ENCODE data around the gene CDH26.

CDH26 gene

DNA sequence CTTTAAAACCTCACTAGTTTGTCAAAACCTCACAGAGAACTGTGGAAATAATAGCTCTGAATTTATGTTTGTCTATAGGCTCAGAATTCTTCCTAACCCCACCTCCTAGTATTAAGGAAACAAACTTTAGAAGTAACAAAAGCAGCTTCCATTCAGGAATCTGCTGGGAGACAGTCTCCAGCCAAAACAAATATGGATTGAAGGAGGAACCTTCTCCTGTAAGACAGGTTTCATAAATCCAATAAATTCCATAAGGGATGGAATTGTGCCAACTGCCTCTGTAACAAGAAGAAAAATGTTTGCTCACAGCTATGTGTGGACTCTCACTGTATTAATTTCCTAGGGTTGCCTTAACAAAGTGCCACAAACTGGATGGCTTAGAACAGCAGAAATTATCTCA lies 32.3 kb upstream of the CDH26 start:
- TF ChIP-seq CTCF (IDR thresholded peaks at IDR 0.05; ENCODE audit: low read depth, low read length, missing control alignments): no peak
- DNase-seq (ENCODE audit: low read depth): no peak
- no peak overlapping the region for H3K4me3 ChIP-seq (ENCODE audit: low read depth, low read length)

DNA sequence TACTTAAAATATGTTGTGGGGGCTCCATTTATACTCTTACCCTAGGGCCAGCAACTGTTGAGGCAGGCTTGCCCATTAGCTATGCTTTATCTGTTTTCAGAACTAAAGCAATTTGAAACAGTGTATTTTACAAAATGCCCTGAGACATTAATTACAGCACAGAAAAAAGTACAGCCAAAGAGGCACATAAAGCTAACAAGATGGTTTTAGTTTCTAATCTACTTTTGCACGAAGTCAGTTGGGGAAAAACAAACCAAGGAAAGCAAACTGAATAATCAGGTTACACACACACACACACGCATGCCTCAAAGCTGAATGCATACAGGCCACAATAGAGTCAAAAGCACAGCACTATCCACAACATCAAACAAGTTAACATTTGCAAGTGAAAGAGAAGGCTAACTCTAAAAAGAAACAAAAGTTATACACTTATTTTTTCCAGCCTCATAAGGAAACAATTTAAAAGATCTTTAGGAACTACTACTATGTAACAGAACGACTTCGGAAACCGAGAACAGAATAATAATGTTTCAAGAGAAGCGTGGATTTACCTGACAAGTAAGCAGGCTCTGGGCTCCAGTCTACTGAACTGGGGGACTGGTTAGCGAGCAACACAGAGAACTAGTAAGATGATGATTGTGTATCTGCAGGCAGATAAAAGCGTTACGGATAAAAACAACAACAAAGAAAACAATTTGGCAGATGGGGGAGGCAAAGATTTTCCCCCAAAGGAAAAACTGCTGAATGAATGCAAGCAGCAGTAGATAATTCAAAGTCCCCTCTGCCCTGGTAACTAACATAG lies 26.5 kb upstream of the CDH26 start:
- no peak overlapping the region for H3K4me3 ChIP-seq (ENCODE audit: low read depth, low read length)
- no peak for TF ChIP-seq CTCF (IDR thresholded peaks at IDR 0.05; ENCODE audit: low read depth, low read length, missing control alignments)
- no peak for DNase-seq (ENCODE audit: low read depth)

- peak overlapping the region; percentile 77 for H3K4me3 ChIP-seq (ENCODE audit: low read depth, low read length)
- no peak for DNase-seq (ENCODE audit: low read depth)
- no peak for TF ChIP-seq CTCF (IDR thresholded peaks at IDR 0.05; ENCODE audit: low read depth, low read length, missing control alignments)
Measured at GRCh38 chr20:59932616-59933295, 25.5 kb upstream of the CDH26 start.

GRCh38 chr20:59933296-59933848 lies 24.9 kb upstream of the CDH26 start, which contains the start of gene SYCP2:
TSS of gene SYCP2 (minus strand) at chr20:59933637. CDS start at chr20:59922413, 11,224 bp downstream.
- DNase-seq (ENCODE audit: low read depth): no peak
- peak within 1 kb of the TSS; percentile 77 for H3K4me3 ChIP-seq (ENCODE audit: low read depth, low read length)
- TF ChIP-seq CTCF (IDR thresholded peaks at IDR 0.05; ENCODE audit: low read depth, low read length, missing control alignments): no peak

GRCh38 chr20:59933849-59934585 lies 24.2 kb upstream of the CDH26 start:
- no peak for DNase-seq (ENCODE audit: low read depth)
- H3K4me3 ChIP-seq (ENCODE audit: low read depth, low read length): peak overlapping the region; percentile 77
- peak; percentile 83 for TF ChIP-seq CTCF (IDR thresholded peaks at IDR 0.05; ENCODE audit: low read depth, low read length, missing control alignments)

GRCh38 chr20:59935457-59936185 lies 22.6 kb upstream of the CDH26 start:
- no peak overlapping the region for H3K4me3 ChIP-seq (ENCODE audit: low read depth, low read length)
- no peak for TF ChIP-seq CTCF (IDR thresholded peaks at IDR 0.05; ENCODE audit: low read depth, low read length, missing control alignments)
- DNase-seq (ENCODE audit: low read depth): no peak

Measured in GM12864 (cell line).